GM19397 (cell line): ENCODE measurements around the gene ARMC9.

Source experiments
- ATAC-seq: cut with Tn5 transposase; IDR thresholded peaks from one replicate; pipeline ENCODE4 v1.9.1; 2021; ENCODE audit warnings: mild to moderate bottlenecking, moderate library complexity; ENCODE audit not compliant: unreplicated experiment

The ARMC9 gene

DNA sequence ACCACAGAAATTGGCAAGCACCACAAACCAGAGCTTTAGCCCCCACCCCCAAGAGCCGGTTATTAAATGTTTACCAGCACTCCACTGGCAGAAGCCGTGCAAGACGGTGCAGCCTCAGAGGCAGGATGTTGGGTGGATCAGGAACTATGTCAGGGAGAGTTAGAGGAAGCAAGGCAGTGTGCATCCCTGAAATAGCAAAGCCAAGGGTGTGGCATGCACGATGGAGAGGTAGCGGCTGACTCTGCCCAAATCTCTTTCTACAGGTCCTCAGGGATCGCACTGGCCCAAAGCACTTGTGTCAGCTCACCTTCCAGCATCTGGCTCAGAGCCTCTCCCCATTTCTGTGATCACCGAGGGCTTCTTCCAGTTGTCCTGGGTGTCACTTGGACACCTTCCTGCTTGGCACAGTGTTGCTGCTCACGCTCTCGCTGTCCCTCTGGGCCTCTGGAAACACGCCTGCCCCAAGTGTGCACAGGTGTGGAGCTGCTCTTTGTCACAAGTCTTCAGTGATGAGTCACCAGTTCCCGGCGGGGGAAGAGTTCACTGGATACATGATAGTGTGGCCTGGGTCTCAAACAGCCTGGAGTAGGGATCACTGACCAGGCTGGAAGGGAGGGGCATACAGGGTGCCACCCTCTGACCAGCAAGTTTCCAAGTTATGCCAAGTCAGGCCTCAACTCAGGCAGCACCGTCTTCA is 179.7 kb downstream of the ARMC9 start:
- ATAC-seq: no peak

GRCh38 chr2:231379266-231380215 is 181.1 kb downstream of the ARMC9 start:
- no peak for ATAC-seq

DNA sequence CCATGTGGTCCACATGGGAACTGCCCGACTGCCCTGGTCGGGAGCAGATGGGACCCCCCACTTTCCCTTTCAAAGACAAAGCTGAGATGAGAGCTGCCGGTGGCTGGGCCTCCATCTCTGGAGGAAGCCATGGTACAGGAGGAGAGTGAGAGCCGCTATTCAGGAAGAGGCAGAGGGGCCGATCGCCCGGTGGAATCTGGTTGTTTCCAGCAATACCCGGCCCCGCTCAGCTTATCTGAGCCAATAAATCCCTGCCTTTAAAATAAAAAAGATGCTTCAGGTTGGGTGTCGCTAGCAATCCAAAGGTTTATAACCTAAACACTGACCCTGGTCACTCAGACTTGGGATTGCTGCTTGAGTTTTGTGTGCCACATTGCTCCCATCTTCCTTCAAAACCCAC is 181.9 kb downstream of the ARMC9 start:
- no peak for ATAC-seq

DNA sequence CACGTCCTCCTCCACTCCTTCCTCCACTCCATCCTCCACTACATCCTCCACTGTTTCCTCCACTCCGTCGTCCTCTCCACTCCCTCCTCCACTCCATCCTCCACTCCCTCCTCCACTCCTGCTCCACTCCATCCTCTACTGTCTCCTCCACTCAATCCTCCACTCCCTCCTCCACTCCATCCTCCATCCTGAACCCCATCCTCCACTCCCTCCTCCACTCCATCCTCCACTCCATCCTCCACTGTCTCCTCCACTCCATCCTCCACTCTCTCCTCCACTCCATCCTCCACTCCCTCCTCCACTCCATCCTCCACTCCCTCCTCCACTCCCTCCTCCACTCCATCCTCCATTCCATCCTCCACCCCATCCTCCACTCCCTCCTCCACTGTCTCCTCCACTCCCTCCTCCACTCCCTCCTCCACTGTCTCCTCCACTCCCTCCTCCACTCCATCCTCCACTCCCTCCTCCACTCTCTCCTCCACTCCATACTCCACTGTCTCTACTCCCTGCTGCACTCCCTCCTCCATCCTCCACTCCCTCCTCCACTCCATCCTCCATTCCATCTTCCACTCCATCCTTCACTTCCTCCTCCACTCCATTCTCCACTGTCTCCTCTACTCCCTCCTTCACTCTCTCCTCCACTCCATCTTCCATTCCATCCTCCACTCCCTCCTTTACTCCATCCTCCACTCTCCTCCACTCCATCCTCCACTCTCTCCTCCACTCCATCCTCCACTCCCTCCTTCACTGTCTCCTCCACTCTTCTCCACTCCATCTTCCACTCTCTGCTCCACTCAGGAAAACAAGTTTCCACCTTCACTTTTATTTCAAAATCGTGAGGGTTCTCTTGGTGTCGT is 182.8 kb downstream of the ARMC9 start:
- ATAC-seq: no peak

GRCh38 chr2:231382116-231382515 is 183.7 kb downstream of the ARMC9 start:
- no peak for ATAC-seq

DNA sequence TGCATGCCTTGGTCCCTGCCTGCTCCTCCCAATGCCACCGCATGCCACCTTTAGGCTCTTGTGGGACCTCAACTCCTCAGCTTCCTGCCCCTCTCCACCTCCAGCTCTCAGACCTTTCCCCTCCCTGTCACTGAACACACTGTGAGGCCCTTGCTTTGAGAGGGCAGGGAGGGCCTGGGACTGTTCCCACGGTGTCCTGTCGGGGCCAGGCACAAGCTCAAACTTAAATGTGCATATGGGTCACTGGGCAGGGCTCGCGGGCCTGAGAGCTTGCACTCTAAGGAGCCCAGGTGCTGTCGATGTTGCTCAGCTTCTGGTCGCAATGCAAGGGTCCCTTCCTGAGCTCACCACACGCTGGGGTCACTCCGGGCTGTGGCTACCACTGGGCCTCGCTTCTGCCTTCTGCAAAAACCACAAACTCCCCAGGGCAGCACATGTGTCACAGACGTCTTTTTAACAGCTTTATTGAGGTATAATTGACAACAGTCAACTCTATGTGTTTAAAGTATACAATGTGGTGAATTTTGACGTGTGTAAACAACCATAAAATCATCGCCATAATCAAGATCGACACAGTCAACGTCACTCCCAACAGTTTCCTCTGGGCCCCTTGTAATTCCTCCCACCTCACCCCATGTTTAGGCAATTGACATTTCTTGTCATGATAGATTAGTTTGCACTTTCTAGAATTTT is 185.1 kb downstream of the ARMC9 start:
- ATAC-seq: no peak

DNA sequence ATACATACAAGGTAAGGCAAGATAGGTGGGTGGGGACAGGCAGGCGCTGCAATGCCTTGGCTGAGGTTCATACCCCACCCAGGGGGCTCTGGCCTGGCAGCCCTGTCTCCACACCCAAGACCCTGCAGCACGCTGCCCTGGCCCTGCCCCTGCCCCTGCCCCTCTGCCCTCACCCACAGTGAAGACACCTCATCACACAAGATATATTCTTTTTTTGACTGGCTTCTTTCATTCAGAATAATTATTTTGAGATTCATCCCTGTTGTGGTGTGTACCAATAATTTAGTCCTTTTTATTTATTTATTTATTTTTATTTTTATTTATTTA is 185.6 kb downstream of the ARMC9 start:
- ATAC-seq: no peak

GRCh38 chr2:231384970-231385369 is 186.5 kb downstream of the ARMC9 start:
- no peak for ATAC-seq

DNA sequence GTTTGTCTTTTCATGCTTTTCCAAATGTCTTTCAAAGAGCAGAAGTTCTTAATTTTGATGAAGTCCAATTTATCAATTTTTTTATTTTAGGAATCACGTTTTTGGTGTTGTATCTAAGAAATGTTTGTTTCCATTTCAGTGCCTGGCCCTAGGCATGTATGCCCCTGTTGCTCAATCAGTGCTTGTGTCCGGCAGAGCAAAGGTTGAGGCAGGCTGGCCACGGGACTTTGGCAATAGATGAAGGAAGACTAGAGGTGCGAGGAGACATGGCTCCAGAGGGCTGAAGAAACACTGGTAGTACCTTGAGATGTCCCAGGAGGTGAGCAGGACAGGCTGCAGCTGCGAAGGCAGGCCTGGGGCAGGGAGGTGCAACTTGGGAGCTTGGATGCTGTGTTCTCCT is 187.0 kb downstream of the ARMC9 start:
- no peak for ATAC-seq

GRCh38 chr2:231386446-231386845 is 188.0 kb downstream of the ARMC9 start:
- no peak for ATAC-seq

DNA sequence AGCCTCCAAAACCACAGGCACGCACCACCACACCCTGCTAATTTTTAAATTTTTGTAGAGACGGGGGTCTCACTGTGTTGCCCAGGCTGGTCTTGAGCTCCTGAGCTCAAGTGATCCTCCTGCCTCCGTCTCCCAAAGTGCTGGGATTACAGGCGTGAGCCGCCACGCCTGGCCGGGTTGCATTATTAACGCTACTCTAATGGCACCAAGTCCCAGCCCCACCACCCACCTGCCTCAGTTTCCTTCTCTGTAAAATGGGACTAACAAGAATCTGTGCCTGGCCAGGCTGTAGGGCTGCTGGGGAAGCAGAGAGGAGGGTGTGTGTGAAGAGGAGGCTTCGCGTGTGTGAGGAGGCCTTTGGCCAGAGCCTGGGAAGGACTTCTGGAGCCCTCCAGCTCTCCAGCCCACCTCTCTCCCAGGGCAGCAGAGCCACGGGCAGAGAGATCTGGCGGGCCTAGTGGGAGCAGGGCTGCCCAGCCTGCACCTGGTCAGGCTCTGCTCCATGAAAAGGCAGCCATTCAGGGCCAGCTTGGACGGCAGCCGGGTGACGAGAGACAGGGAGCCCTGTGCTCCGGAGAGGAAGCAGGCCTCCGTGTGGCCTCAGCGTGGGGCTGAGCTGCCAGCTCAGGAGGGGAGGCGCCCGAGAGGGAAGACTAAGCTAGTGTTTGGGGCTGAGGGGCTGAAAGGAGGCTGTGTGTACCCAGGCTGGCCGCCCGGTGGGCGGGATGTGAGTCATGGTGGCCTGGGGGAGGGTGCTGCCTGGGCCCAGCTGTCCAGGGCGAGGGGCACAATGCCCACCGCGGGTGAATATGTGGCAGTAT is 189.7 kb downstream of the ARMC9 start:
- no peak for ATAC-seq

DNA sequence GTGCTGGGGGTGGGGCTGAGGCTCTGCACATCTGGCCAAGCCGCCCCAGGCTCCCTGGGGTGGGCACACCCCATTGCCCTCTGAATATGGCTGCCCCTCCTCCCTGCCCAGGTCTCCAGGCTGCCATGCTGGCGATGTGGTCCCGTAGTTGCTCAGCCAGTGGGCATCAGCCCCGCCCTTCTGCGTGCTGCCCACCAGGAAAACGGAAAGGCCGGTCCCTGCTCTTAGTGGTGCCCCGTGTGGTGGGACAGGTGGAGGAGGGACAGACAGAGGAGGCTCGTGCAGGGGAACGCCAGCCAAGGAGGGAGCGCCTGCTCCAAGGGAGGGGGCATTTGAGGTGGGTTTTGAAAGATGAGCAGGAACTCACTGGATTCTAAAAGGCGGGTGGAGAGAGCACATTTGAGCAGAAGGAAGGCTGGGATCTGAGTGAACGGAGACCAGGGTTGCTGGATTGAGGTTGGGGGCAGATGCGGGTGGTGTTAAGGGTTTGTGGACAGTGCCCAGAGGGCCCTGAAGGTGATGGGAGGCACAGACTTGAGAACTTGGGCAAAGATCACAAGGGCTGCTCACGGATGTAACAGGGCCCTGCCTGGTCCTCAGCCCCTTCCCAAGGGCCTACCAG is 190.4 kb downstream of the ARMC9 start:
- ATAC-seq: no peak

DNA sequence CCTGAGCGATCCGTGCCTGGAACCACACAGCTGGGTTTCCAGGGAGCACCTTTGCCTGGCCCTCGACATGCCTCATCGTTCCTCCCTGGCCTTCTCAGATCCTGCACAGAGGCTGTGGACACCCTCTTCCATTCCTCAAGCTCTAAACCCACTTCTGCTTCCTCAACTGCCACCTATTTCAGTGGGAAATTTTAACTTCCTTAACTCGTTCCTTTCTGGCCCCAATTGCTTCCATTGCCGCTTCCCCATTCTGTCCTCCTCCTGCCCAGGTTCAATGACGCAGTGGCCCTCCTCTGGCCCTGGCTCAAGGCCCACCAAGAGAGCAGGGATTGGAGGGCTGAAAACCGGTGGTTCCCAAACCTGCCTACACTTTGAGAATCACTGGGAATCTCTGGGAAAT is 192.2 kb downstream of the ARMC9 start:
- ATAC-seq: no peak

- ATAC-seq: no peak
Measured at GRCh38 chr2:231391981-231392380, 193.6 kb downstream of the ARMC9 start.

GRCh38 chr2:231392431-231393148 is 194.2 kb downstream of the ARMC9 start:
- no peak for ATAC-seq

DNA sequence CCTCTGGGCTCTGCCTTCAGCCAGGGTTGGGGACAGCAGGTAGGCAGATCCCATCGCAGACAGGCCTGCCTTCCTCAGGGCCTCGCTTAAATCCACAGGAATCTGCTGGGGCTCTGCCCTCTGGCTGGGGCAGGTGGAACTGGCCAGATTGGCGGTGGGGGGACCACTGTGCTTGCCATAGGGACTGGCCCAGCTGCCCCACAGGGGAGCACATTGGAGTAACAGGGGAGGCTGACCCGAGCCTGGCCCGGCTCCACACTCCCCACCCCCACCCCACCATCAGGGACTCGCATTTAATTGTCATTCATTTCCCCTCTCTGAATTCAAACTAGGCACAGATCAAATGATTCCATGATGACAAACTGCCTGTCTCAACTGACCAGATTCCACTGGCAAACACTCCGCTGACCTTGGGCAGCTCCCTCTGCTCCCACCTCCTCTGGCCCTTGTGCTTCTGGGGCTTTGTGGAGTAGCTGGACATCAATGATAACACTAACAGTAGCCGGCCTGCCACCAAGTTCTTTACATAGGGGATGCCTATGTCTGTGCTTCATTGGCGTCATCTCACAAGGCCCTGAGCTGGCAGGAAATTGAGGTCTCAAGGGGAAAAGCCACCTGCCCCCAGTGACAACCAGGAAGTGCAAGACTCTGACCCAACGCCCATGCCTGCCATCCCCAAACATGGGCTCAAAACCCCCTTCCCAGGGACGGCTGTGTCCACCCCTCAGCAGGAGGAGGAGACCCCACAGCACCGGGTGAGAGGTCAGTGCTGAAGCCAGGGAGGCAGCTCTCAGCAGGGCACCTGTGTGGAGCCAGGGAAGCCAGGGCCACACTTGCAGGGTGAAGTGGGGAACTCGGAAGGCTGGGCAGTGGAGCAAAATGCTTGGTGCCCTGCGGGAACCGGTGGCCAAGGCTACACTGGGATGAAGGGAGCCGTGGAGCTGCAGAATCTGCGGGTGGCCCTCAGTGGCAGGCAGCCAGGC is 195.0 kb downstream of the ARMC9 start:
- ATAC-seq: peak; percentile 37
